ENCODE measurements around the gene RAB28.

Gene RAB28

DNA sequence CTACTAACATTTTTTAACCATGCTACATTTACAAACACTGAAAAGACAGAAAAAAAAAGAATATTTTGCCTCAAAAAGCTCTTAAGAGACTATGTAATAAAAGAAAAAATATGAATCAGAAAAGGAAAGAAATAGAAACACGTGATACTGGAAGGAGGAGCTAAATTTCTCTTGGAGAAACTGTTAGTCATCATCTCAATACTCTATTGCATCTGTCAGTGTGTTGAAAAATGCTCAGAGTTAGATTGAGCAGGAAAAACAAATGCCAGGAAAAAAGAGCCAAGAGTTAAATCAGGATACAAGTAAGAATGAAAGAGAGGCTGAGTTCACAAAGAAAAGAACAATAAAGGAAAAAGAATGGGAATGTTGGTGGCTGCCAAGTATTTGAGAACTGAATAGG lies 2.6 kb downstream of the RAB28 start:
- H3F3A ChIP-seq (ENCODE audit: insufficient read depth, low read length) = peaks cover 16% of the 10 kb centered on the region
- no peak for DNase-seq
- H3K9me2 ChIP-seq (replicated peaks; ENCODE audit: insufficient read depth, low read length) = no peaks in the 10 kb centered on the region
- no peak overlapping the region for H3K27ac ChIP-seq (ENCODE audit: low read length)
- no peaks in the 10 kb centered on the region for H3K9me3 ChIP-seq (replicated peaks; ENCODE audit: insufficient read depth, low read length)
- peak overlapping the region; percentile 10; the same call in 1 of the 2 replicates for H3K4me2 ChIP-seq (ENCODE audit: low read depth, low read length)
- no peak for TF ChIP-seq EZH2phosphoT487 (IDR thresholded peaks at IDR 0.05; ENCODE audit: low read length)
- TF ChIP-seq, protein P1, sequence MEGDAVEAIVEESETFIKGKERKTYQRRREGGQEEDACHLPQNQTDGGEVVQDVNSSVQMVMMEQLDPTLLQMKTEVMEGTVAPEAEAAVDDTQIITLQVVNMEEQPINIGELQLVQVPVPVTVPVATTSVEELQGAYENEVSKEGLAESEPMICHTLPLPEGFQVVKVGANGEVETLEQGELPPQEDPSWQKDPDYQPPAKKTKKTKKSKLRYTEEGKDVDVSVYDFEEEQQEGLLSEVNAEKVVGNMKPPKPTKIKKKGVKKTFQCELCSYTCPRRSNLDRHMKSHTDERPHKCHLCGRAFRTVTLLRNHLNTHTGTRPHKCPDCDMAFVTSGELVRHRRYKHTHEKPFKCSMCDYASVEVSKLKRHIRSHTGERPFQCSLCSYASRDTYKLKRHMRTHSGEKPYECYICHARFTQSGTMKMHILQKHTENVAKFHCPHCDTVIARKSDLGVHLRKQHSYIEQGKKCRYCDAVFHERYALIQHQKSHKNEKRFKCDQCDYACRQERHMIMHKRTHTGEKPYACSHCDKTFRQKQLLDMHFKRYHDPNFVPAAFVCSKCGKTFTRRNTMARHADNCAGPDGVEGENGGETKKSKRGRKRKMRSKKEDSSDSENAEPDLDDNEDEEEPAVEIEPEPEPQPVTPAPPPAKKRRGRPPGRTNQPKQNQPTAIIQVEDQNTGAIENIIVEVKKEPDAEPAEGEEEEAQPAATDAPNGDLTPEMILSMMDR (IDR thresholded peaks at IDR 0.05; ENCODE audit: low read length) = no peak
- TF ChIP-seq EZH2 (optimal IDR thresholded peaks at IDR 0.05; ENCODE audit: low read depth, low read length) = no peak
- H3K27me3 ChIP-seq (replicated peaks; ENCODE audit: insufficient read depth, low read length) = no peaks in the 10 kb centered on the region
- H3K9ac ChIP-seq (ENCODE audit: low read length) = no peak overlapping the region
- H3K36me3 ChIP-seq (replicated peaks; ENCODE audit: insufficient read depth, low read length) = no peaks in the 10 kb centered on the region
- H2AFZ ChIP-seq (ENCODE audit: low read length) = no peak overlapping the region
- H3K79me2 ChIP-seq (ENCODE audit: low read length) = peaks cover 62% of the 10 kb centered on the region
- peaks cover 37% of the 10 kb centered on the region for H3K4me1 ChIP-seq (ENCODE audit: low read length)
- no peaks in the 10 kb centered on the region for H4K20me1 ChIP-seq (ENCODE audit: insufficient read depth, low read length)
- H3K4me3 ChIP-seq (ENCODE audit: low read length) = no peak overlapping the region

DNA sequence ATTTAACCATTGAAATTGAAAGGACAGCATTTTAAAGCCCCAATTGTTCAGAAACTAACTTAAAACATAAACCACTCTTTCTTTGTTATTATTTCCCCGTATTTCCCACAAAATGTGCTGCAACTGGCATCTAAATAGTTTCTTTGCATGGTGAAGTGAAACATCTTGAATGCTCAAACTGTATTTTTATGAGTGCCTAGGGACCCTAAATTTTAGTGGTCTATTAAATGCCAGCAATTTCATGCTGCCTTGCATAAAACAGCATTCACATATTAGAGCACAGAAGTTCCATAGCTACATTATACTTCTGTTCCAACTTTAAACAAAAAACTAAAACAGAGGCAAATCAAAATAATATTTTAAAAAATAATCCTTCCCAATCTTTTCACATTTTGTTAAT lies 5.4 kb downstream of the RAB28 start:
- Histone ChIP-seq H3K36me3 (replicated peaks; ENCODE audit: insufficient read depth, low read length) (0 out of 2 replicates have a peak, but pooled peaks cover 3% of the 10 kb centered on the region), H3K4me1 (ENCODE audit: low read length) (peaks cover 38% of the 10 kb centered on the region), H3K27ac (ENCODE audit: low read length) (no peak overlapping the region), H3K9ac (ENCODE audit: low read length) (no peak overlapping the region), H3K79me2 (ENCODE audit: low read length) (peaks cover 79% of the 10 kb centered on the region), H3K9me3 (replicated peaks; ENCODE audit: insufficient read depth, low read length) (no peaks in the 10 kb centered on the region), H3K27me3 (replicated peaks; ENCODE audit: insufficient read depth, low read length) (no peaks in the 10 kb centered on the region), H3K4me3 (ENCODE audit: low read length) (no peak overlapping the region), H3K9me2 (replicated peaks; ENCODE audit: insufficient read depth, low read length) (no peaks in the 10 kb centered on the region), H3F3A (ENCODE audit: insufficient read depth, low read length) (peaks cover 11% of the 10 kb centered on the region), H2AFZ (ENCODE audit: low read length) (no peak overlapping the region), H4K20me1 (ENCODE audit: insufficient read depth, low read length) (no peaks in the 10 kb centered on the region), H3K4me2 (ENCODE audit: low read depth, low read length) (no peak overlapping the region)
- TF ChIP-seq, protein P1 (IDR thresholded peaks at IDR 0.05; ENCODE audit: low read length) = no peak
- no peak for TF ChIP-seq EZH2phosphoT487 (IDR thresholded peaks at IDR 0.05; ENCODE audit: low read length)
- TF ChIP-seq EZH2 (optimal IDR thresholded peaks at IDR 0.05; ENCODE audit: low read depth, low read length) = no peak
- DNase-seq = no peak

DNA sequence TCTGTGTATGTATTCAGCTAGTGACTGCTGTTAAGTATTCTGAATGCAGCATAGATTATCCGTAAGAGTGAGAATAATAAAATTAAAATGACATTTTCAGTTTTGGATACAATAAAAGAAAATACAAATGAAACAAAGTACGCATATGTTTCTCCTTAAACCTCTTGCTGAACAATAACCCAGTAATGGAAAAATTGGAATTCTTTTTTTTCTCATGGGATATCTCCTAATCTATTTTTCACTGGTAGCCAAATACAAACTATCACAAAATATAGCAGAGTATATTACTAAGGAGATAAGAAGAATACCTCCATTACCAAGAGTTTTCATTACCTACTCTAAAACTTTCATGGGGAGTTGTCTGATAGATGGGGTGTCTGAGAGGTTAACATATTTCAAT lies 6.0 kb downstream of the RAB28 start:
- Histone ChIP-seq H4K20me1 (ENCODE audit: insufficient read depth, low read length) (no peaks in the 10 kb centered on the region), H3K36me3 (replicated peaks; ENCODE audit: insufficient read depth, low read length) (0 out of 2 replicates have a peak, but pooled peaks cover 4% of the 10 kb centered on the region), H3K4me1 (ENCODE audit: low read length) (peaks cover 37% of the 10 kb centered on the region), H3K27ac (ENCODE audit: low read length) (peak overlapping the region; percentile 16; the same call in 1 of the 2 replicates), H3F3A (ENCODE audit: insufficient read depth, low read length) (peaks cover 11% of the 10 kb centered on the region), H3K4me3 (ENCODE audit: low read length) (no peak overlapping the region), H3K4me2 (ENCODE audit: low read depth, low read length) (peak overlapping the region; percentile 18; the same call in 1 of the 2 replicates), H3K27me3 (replicated peaks; ENCODE audit: insufficient read depth, low read length) (no peaks in the 10 kb centered on the region), H3K9me3 (replicated peaks; ENCODE audit: insufficient read depth, low read length) (no peaks in the 10 kb centered on the region), H3K9me2 (replicated peaks; ENCODE audit: insufficient read depth, low read length) (no peaks in the 10 kb centered on the region), H3K9ac (ENCODE audit: low read length) (no peak overlapping the region), H2AFZ (ENCODE audit: low read length) (no peak overlapping the region), H3K79me2 (ENCODE audit: low read length) (peaks cover 76% of the 10 kb centered on the region)
- TF ChIP-seq EZH2phosphoT487 (IDR thresholded peaks at IDR 0.05; ENCODE audit: low read length) = no peak
- no peak for TF ChIP-seq EZH2 (optimal IDR thresholded peaks at IDR 0.05; ENCODE audit: low read depth, low read length)
- TF ChIP-seq, protein P1 (IDR thresholded peaks at IDR 0.05; ENCODE audit: low read length) = no peak
- no peak for DNase-seq

All from MM.1S (cell line).